CMK (cell line): ENCODE results near the gene TP73.

Source experiments
- DNase-seq: peaks from one replicate; pipeline ENCODE4 v3.0.0-alpha.2; 2010; ENCODE audit warnings: low read depth

The TP73 gene

GRCh38 chr1:3673381-3674099, 21.2 kb downstream of the TP73 start:
- DNase-seq = no peak

- DNase-seq = no peak
Observed at GRCh38 chr1:3674100-3675094, 22.1 kb downstream of the TP73 start.

- no peak for DNase-seq
Observed at GRCh38 chr1:3675436-3675835, 23.1 kb downstream of the TP73 start.

- no peak for DNase-seq
Observed at GRCh38 chr1:3676581-3677470, 24.5 kb downstream of the TP73 start.

GRCh38 chr1:3677484-3677883, 25.2 kb downstream of the TP73 start:
- DNase-seq = no peak

GRCh38 chr1:3678361-3679097, 26.2 kb downstream of the TP73 start:
- DNase-seq = no peak

GRCh38 chr1:3679098-3679555, 26.8 kb downstream of the TP73 start:
- DNase-seq = no peak

- DNase-seq = no peak
Observed at GRCh38 chr1:3679799-3680453, 27.6 kb downstream of the TP73 start.

- no peak for DNase-seq
Observed at GRCh38 chr1:3680488-3681230, 28.3 kb downstream of the TP73 start.

- DNase-seq = no peak
Observed at GRCh38 chr1:3681231-3681897, 29.0 kb downstream of the TP73 start.

- DNase-seq = no peak
Observed at GRCh38 chr1:3681898-3682806, 29.8 kb downstream of the TP73 start.

GRCh38 chr1:3683197-3683596, 30.9 kb downstream of the TP73 start:
- DNase-seq = no peak

- DNase-seq = no peak
Observed at GRCh38 chr1:3683992-3684391, 31.7 kb downstream of the TP73 start.

GRCh38 chr1:3685222-3685621, 32.9 kb downstream of the TP73 start:
- DNase-seq = no peak

- DNase-seq = no peak
Observed at GRCh38 chr1:3685906-3686305, 33.6 kb downstream of the TP73 start.

- no peak for DNase-seq
Observed at GRCh38 chr1:3687504-3687903, 35.2 kb downstream of the TP73 start.

GRCh38 chr1:3688356-3689137, 36.2 kb downstream of the TP73 start:
- no peak for DNase-seq
